Raji (cell line): ENCODE results near the gene ZNF148.

ENCODE experiments used
- POLR2A ChIP-seq: IDR thresholded peaks from 2 replicates; pipeline ENCODE4 v1.6.1; 2011; ENCODE audit warnings: low read depth, low read length, control low read depth; ENCODE audit not compliant: insufficient read depth

ZNF148 gene

GRCh38 chr3:125281381-125281780 lies 93.7 kb downstream of the ZNF148 start:
- no peak for TF ChIP-seq POLR2A

- no peak for TF ChIP-seq POLR2A
Measured at GRCh38 chr3:125280668-125281361, 94.3 kb downstream of the ZNF148 start.

DNA sequence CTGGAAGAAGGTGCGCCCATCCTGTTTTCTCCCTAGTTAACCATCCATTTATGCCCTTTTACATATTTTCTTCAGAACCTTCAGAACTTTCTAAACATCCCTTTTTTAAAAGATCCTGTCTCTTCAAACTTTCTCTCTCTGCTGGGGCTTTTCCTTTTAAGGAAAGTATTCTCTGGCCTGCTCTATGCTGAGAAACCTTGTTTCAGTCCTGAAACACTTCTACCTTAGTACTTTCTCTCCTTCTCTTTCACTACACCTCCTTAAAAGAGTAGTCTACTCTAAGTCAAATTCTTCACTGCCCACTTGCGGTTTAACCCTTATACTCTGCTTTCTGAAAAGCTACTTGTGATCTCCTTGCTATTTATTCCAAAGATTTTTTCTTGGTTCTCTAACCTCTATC lies 97.0 kb downstream of the ZNF148 start:
- TF ChIP-seq POLR2A = no peak

DNA sequence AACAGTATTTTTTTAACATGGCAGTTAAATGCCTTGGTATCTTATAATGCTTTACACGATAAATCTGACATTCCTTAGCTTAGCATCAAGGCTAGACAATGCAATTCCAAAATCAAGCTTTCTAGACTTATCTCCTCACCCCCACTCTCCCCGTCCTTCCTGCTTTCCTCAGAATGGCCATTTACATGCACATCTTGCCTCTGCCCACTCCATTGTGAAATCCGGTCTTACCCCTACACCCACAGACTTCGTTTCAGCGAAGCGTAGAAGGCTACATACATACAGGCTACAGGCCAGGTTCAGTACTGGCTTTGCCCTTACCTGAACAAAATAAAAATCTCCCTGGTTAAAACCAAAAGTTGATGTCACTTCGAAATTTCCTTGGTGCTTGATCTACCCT lies 104.0 kb downstream of the ZNF148 start:
- no peak for TF ChIP-seq POLR2A

- no peak for TF ChIP-seq POLR2A
Measured at GRCh38 chr3:125267460-125267859, 107.7 kb downstream of the ZNF148 start.

DNA sequence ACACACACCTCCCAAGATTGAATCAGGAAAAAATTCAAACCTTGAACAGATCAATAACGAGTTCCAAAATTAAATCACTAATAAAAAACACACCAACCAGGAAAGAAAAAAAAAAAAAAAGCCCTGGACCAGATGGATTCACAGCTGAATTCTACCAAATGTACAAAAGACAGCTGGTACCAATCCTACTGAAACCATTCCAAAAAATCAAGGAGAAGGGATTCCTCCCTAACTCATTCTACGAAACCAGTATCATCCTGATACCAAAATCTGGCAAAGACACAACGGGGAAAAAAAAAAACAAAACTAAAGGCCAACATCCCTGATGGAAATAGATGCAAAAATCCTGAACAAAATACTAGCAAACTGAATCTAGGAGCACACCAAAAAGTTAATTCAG lies 108.2 kb downstream of the ZNF148 start:
- TF ChIP-seq POLR2A = no peak

GRCh38 chr3:125262161-125262560 lies 113.0 kb downstream of the ZNF148 start:
- TF ChIP-seq POLR2A = no peak

DNA sequence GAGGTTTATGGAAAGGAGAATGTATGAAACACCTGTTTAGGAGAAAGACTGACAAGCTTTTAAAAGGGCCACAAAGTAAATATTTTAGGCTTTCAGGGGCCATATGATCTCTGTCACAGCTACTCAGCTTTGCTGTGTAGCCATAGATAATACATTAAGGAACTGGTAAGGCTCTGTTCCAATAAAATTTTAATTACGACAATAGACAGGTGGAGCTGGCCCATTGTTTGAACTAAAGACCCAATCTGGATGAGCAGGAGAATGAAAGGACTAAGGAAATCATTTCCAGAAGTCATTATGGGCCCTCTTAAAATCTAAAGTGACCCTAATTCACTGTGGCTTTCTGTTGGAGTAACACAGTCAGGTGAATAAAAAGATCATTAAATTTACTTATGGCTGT lies 114.1 kb downstream of the ZNF148 start:
- no peak for TF ChIP-seq POLR2A

DNA sequence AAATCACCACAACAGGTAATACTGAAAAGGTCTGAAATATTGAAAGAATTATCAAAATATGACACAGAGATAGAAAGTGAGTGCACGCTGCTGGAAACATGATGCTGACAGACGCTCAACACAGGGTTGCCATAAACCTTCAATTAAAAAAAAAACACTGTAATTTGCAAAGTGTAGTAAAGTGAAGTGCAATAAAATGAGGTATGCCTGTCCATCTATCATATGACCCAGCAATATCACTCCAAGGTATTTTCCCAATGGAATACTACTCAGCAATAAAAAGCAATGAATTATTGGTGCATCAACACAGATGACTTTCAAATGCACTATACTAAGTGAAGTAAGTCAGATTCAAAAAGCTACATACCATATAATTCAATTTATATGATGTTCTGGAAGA lies 115.0 kb downstream of the ZNF148 start:
- TF ChIP-seq POLR2A = no peak

DNA sequence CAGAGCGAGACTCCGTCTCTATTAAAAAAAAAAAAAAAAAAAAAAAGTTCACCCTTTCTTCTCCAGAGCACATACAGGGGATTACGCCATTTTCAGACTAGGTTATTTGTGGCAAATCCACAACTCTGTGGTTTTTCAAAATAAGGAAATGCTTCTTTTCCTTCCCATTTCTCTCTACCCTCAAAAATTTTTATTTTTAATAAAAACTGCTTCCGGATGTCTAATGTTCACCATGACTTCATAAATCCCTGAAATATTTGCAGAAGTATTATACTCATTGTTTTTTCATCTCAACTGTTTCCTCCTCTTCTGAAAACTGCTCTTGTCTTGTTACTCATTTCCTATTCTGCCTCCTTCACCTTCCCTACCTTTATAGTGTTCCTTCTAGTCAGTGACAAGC lies 117.6 kb downstream of the ZNF148 start:
- TF ChIP-seq POLR2A = no peak

GRCh38 chr3:125256675-125257074 lies 118.5 kb downstream of the ZNF148 start:
- no peak for TF ChIP-seq POLR2A

- TF ChIP-seq POLR2A = no peak
Measured at GRCh38 chr3:125250973-125251372, 124.2 kb downstream of the ZNF148 start.

GRCh38 chr3:125246237-125246636 lies 128.9 kb downstream of the ZNF148 start:
- TF ChIP-seq POLR2A = no peak

DNA sequence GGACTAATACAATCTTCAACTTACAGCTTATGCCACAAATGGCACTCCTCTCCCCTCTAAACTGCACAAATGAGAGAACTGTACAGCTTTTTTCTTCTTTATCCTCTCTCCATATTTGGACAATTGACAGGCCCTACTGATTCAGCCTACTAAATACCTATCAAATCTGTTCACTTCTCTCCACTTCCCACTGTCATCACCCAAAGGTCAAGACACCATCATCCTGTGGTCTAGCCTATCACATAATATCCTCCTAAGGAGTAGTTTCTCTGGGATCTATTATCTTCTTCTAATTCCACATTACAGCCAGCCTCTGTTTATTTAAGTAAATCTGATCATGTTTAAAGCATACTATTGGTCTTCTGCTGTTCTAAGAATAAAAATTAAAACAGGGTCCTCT lies 129.6 kb downstream of the ZNF148 start:
- no peak for TF ChIP-seq POLR2A

GRCh38 chr3:125240496-125240895 lies 134.6 kb downstream of the ZNF148 start:
- no peak for TF ChIP-seq POLR2A

GRCh38 chr3:125239266-125239665 lies 135.9 kb downstream of the ZNF148 start:
- TF ChIP-seq POLR2A = no peak

- no peak for TF ChIP-seq POLR2A
Measured at GRCh38 chr3:125238759-125239158, 136.4 kb downstream of the ZNF148 start.
